Tibial nerve (tissue), 3 donors: ENCODE results near the gene DISP3.

Experiments
- CTCF ChIP-seq, 5 experiments: fragments of 200-600 bp in 3 of 5; fragments of 450-650 bp in 2 of 5; sonication (generic) in 3 of 5; IDR thresholded peaks; one replicate each; pipeline ENCODE4 v1.5.1; 2016 to 2019; ENCODE audit warnings: antibody characterized with exemption in 5 of 5, mild to moderate bottlenecking in 3 of 5, moderate library complexity in 2 of 5
- POLR2A ChIP-seq, 2 donors: fragments of 450-650 bp; IDR thresholded peaks; one replicate each; pipeline ENCODE4 v1.6.1; 2017; ENCODE audit warnings: antibody characterized with exemption in 2 of 2, mild to moderate bottlenecking in 2 of 2, moderate library complexity in 2 of 2

GRCh38 chr1:11465307-11465706 lies 13.6 kb upstream of the DISP3 start:
- no peak for TF ChIP-seq CTCF (IDR thresholded peaks at IDR 0.05)
- no peak for TF ChIP-seq POLR2A (IDR thresholded peaks at IDR 0.05)
